GM11168 (cell line): ENCODE results near the gene CIC.

Experiments used
- in situ Hi-C: fragments of 300-500 bp; cut with MboI; formaldehyde crosslinking; loops from one replicate; pipeline ENCODE4 v1.12.0; 2022; ENCODE audit warnings: low sequenced_read_pairs; ENCODE audit not compliant: unreplicated experiment

Gene CIC

GRCh38 chr19:42274065-42274682 lies 5.1 kb downstream of the CIC start:
- in situ Hi-C loops = no loop called here

- in situ Hi-C loops = no loop called here
These were observed 6.1 kb downstream of the CIC start for GRCh38 chr19:42275103-42275502.

GRCh38 chr19:42275517-42275916 lies 6.5 kb downstream of the CIC start:
- in situ Hi-C loops = no loop called here

- in situ Hi-C loops = no loop called here
These were observed 7.2 kb downstream of the CIC start for GRCh38 chr19:42276284-42276683.

GRCh38 chr19:42276821-42277220 lies 7.8 kb downstream of the CIC start:
- in situ Hi-C loops = no loop called here

- in situ Hi-C loops = no loop called here
These were observed 8.9 kb downstream of the CIC start for GRCh38 chr19:42277821-42278451.

GRCh38 chr19:42278452-42279154 lies 9.6 kb downstream of the CIC start:
- in situ Hi-C loops = no loop called here

- in situ Hi-C loops = no loop called here
These were observed 10.3 kb downstream of the CIC start for GRCh38 chr19:42279155-42279901.

- in situ Hi-C loops = no loop called here
These were observed 11.1 kb downstream of the CIC start for GRCh38 chr19:42279902-42280814.

- in situ Hi-C loops = no loop called here
These were observed 11.7 kb downstream of the CIC start for GRCh38 chr19:42280815-42281145.

- in situ Hi-C loops = no loop called here
These were observed 12.2 kb downstream of the CIC start for GRCh38 chr19:42281146-42281826.

GRCh38 chr19:42281827-42282762 lies 13.0 kb downstream of the CIC start:
- in situ Hi-C loops = no loop called here

GRCh38 chr19:42282819-42283187 lies 13.8 kb downstream of the CIC start:
- in situ Hi-C loops = no loop called here

- in situ Hi-C loops = no loop called here
These were observed 14.4 kb downstream of the CIC start for GRCh38 chr19:42283188-42284065.

GRCh38 chr19:42284066-42284501 lies 15.0 kb downstream of the CIC start:
- in situ Hi-C loops = no loop called here

- in situ Hi-C loops = no loop called here
These were observed 15.7 kb downstream of the CIC start for GRCh38 chr19:42284591-42285341.

- in situ Hi-C loops = no loop called here
These were observed 16.5 kb downstream of the CIC start for GRCh38 chr19:42285541-42285941.
